GM10248 (cell line): ENCODE data around the gene FCHSD1.

Experiments
- CTCF ChIA-PET: fragments of 300-600 bp; sonication (Branson Sonifier 250); formaldehyde crosslinking; extraction: SDS; loops from one replicate; lab custom pipeline; 2021; ENCODE audit warnings: antibody characterized with exemption; lab: Yijun Ruan, JAX
- POLR2A ChIA-PET: fragments of 350-650 bp; sonication (Branson Sonifier 250); formaldehyde crosslinking; extraction: SDS; loops from one replicate; lab custom pipeline; 2020; ENCODE audit warnings: antibody characterized with exemption; lab: Yijun Ruan, JAX
- DNase-seq: peaks from one replicate; pipeline ENCODE4 v3.0.0; 2012; ENCODE audit errors: extremely low spot score
- CTCF ChIP-seq: IDR thresholded peaks from 2 replicates; pipeline ENCODE4 v1.5.1; 2012; ENCODE audit warnings: mild to moderate bottlenecking, low read depth; ENCODE audit errors: extremely low read depth, missing control alignments, control extremely low read depth

Gene FCHSD1

GRCh38 chr5:141692533-141692888 is 41.3 kb upstream of the FCHSD1 start:
- ChIA-PET POLR2A (interaction anchor here (0.9 kb wide), 1 partner anchor 187 kb away, joined by 3 read pairs; no protein-coding TSS in a partner anchor), CTCF (interaction anchor here (0.5 to 8.0 kb wide), 68 partner anchors 9 to 456 kb away, joined by 3 to 158 read pairs (median 6); partner anchors contain the start of genes ARAP3, DELE1, FCHSD1 and HDAC3)
- no peak for DNase-seq
- no peak for TF ChIP-seq CTCF

GRCh38 chr5:141691867-141692532 is 40.8 kb upstream of the FCHSD1 start:
- DNase-seq: peak; percentile 88
- CTCF ChIA-PET: interaction anchor here (0.5 to 8.0 kb wide), 81 partner anchors 10 to 953 kb away, joined by 3 to 158 read pairs (median 4); partner anchors contain the start of genes ARAP3, DELE1, FCHSD1 and HDAC3
- POLR2A ChIA-PET: interaction anchor here (0.9 kb wide), 1 partner anchor 187 kb away, joined by 3 read pairs; no protein-coding TSS in a partner anchor
- TF ChIP-seq CTCF: peak; percentile 98

- CTCF ChIA-PET: interaction anchor here (0.7 to 8.0 kb wide), 78 partner anchors 10 to 953 kb away, joined by 3 to 158 read pairs (median 4); partner anchors contain the start of genes ARAP3, DELE1, FCHSD1 and HDAC3
- POLR2A ChIA-PET: interaction anchor here (0.9 kb wide), 1 partner anchor 188 kb away, joined by 3 read pairs; no protein-coding TSS in a partner anchor
- TF ChIP-seq CTCF: no peak
- no peak for DNase-seq
These were observed 40.2 kb upstream of the FCHSD1 start for GRCh38 chr5:141691286-141691866.

DNA sequence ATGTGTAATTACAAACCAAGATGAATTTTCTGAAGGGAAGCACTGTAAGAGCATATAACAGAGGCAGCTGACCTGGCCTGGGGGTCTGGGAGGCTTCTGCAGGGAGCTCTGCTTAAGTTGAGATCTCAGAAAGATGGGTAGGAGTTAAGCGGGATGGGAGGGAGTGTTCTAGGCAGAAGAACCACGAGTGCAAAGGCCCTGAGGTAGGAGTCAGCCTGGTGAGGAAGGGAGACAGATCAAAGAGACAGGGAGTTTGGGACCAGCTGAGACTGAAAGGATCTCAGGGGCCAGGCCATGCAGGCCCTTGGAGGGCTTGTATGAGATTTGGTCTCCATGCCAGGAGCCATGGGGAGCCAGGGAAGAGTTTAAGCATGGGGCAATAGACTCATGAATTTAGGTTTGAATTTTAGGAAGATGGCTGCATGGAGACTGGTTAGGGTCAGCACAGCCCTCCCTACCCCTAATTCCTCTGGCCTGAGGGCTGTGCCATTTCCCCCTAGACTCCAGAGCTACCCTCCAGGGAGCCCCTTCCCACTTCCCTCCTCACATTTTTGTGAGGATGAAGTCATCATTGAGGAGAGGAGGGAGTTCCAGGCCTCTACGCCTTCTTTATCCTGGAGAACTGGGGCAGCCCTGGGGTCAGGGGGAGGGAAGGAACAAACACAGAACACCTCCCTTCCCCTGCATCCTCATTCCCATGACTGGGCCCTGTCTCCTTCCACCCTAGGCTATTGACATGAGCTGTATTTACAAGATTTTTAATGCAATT is 35.6 kb upstream of the FCHSD1 start:
- ChIA-PET POLR2A (no interaction called here), CTCF (interaction anchor here (1.0 to 2.2 kb wide), 4 partner anchors 10 to 193 kb away, joined by 3 to 6 read pairs (median 4); no protein-coding TSS in a partner anchor)
- no peak for TF ChIP-seq CTCF
- no peak for DNase-seq

DNA sequence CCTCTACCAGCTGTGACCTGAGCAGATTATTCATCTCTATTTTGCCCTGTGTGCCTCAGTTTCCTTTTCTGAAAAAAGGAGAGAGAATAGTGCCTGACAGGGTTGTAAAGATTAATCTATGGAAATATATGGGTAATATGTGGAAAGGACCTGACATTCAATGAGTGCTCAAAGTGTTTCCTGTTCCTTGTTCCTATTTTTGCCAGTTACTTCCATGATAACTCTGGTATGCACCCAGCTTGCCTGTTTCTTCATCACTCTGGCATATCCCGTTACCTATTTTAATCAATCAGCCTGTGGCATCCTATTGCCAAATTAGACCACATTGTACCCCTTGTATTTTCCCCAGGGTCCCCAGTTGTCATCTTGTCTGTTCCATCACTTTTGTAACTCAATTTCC is 34.4 kb upstream of the FCHSD1 start:
- no peak for TF ChIP-seq CTCF
- DNase-seq: no peak
- ChIA-PET CTCF (interaction anchor here (1.4 to 1.5 kb wide), 2 partner anchors 16 to 275 kb away, joined by 3 to 6 read pairs; no protein-coding TSS in a partner anchor), POLR2A (no interaction called here)
